HepG2 (cell line): ENCODE data around the gene SPON2. TPM values are rescaled to one million over a fixed set of nuclear protein-coding genes. Genes with fewer than 3 reads are reported as not detected.

ENCODE experiments used
- AFF4 ChIP-seq: sonication (generic); formaldehyde crosslinking; IDR thresholded peaks from 2 replicates; pipeline ENCODE4 v1.4.0; 2020; ENCODE audit warnings: missing genetic modification reagents
- GATAD2A ChIP-seq: IDR thresholded peaks from 2 replicates; pipeline ENCODE4 v1.6.1; 2016
- SALL1 ChIP-seq: sonication (generic); formaldehyde crosslinking; IDR thresholded peaks from 2 replicates; pipeline ENCODE4 v1.8.0; 2022; ENCODE audit warnings: mild to moderate bottlenecking, missing genetic modification reagents
- SRY ChIP-seq: sonication (generic); formaldehyde crosslinking; IDR thresholded peaks from 2 replicates; pipeline ENCODE4 v1.8.0; 2022; ENCODE audit warnings: mild to moderate bottlenecking, missing genetic modification reagents
- ZBTB10 ChIP-seq: sonication (generic); formaldehyde crosslinking; IDR thresholded peaks from 2 replicates; pipeline ENCODE4 v1.4.0; 2020; ENCODE audit warnings: missing genetic modification reagents, borderline replicate concordance
- ZC3H13 ChIP-seq: sonication (generic); formaldehyde crosslinking; IDR thresholded peaks from 2 replicates; pipeline ENCODE4 v1.8.1; 2023; ENCODE audit warnings: mild to moderate bottlenecking, missing genetic modification reagents, moderate library complexity
- ZNF101 ChIP-seq: sonication (generic); formaldehyde crosslinking; IDR thresholded peaks from 2 replicates; pipeline ENCODE4 v1.4.0; 2020; ENCODE audit warnings: mild to moderate bottlenecking, low read depth, missing genetic modification reagents, borderline replicate concordance
- ZNF264 ChIP-seq: sonication (generic); formaldehyde crosslinking; IDR thresholded peaks from 2 replicates; pipeline ENCODE4 v1.4.0; 2020; ENCODE audit warnings: missing genetic modification reagents
- ZNF343 ChIP-seq: sonication (generic); formaldehyde crosslinking; IDR thresholded peaks from 2 replicates; pipeline ENCODE4 v1.4.0; 2020; ENCODE audit warnings: mild to moderate bottlenecking, missing genetic modification reagents
- ZNF484 ChIP-seq: sonication (generic); formaldehyde crosslinking; IDR thresholded peaks from 2 replicates; pipeline ENCODE4 v1.5.1; 2020; ENCODE audit warnings: mild to moderate bottlenecking, low read depth, missing genetic modification reagents, borderline replicate concordance
- ZNF629 ChIP-seq: sonication (generic); formaldehyde crosslinking; conservative IDR thresholded peaks from 2 replicates; pipeline ENCODE4 v1.5.0; 2020; ENCODE audit warnings: missing genetic modification reagents
- ZNF724P ChIP-seq: sonication (generic); formaldehyde crosslinking; IDR thresholded peaks from 2 replicates; pipeline ENCODE4 v1.8.0; 2022; ENCODE audit warnings: missing genetic modification reagents, borderline replicate concordance
- ZSCAN20 ChIP-seq: sonication (generic); formaldehyde crosslinking; IDR thresholded peaks from 2 replicates; pipeline ENCODE4 v1.4.0; 2020; ENCODE audit warnings: missing genetic modification reagents, mild to moderate bottlenecking, borderline replicate concordance
- ZSCAN21 ChIP-seq: sonication (generic); formaldehyde crosslinking; IDR thresholded peaks from 2 replicates; pipeline ENCODE4 v1.8.0; 2022; ENCODE audit warnings: mild to moderate bottlenecking, missing genetic modification reagents, moderate library complexity, borderline replicate concordance
- ZSCAN29 ChIP-seq: sonication (generic); formaldehyde crosslinking; conservative IDR thresholded peaks from 2 replicates; pipeline ENCODE4 v1.4.0; 2020; ENCODE audit warnings: mild to moderate bottlenecking, missing genetic modification reagents
- polyA plus RNA-seq, 8 experiments: library from polyadenylated mRNA; depleted of rRNA in 3 of 8; stranded (reverse) in 7 of 8; unstranded in 1 of 8; fragments of >200 nt; fragmentation: Illumina TruSeq in 4 of 8; extraction: Trizol in 4 of 8; gene quantifications; 2 replicates each; pipeline versions ENCODE4 v1.2.1 to v1.2.3, GENCODE V29; 2011 to 2016; ENCODE audit warnings: low read depth in 4 of 8, missing spikeins in 1 of 8, mixed read lengths in 1 of 8; ENCODE audit not compliant: insufficient read depth in 1 of 8
- total RNA-seq, 5 experiments: library from RNA; depleted of rRNA; stranded (reverse); fragments of >200 nt; fragmentation: Illumina TruSeq; extraction: Trizol; gene quantifications; 2 replicates each; pipeline ENCODE4 v1.2.3, GENCODE V29; 2016; ENCODE audit warnings: low read depth in 1 of 5

Gene SPON2
- total and polyA plus RNA-seq, 2 of the 13 experiments (the other 11 are each of a cell fraction or from before 2014, with no cell fraction given): 17.4 to 55.2 TPM

GRCh38 chr4:1204286-1204827 lies 32.0 kb upstream of the SPON2 start (continued):
- TF ChIP-seq ZNF724P (CRISPR knock-in tag) (0 out of 2 replicates have a peak, but pooled peaks have one; percentile 15), ZNF343 (peak; percentile 88; the same call in 1 of the 2 replicates), ZNF629 (CRISPR knock-in tag) (0 out of 2 replicates have a peak, but pooled peaks have one; percentile 12), AFF4 (CRISPR knock-in tag) (no peak), SRY (peak; percentile 6; the same call in 1 of the 2 replicates), SALL1 (CRISPR knock-in tag) (0 out of 2 replicates have a peak, but pooled peaks have one; percentile 16), ZC3H13 (CRISPR knock-in tag) (peak; percentile 48; the same call in 1 of the 2 replicates), ZNF484 (CRISPR knock-in tag) (no peak), ZNF101 (CRISPR knock-in tag) (0 out of 2 replicates have a peak, but pooled peaks have one; percentile 75), GATAD2A (CRISPR knock-in tag) (no peak), ZNF264 (CRISPR knock-in tag) (peak; percentile 9), ZBTB10 (peak; percentile 58; the same call in 1 of the 2 replicates), ZSCAN29 (CRISPR knock-in tag) (0 out of 2 replicates have a peak, but pooled peaks have one; percentile 15), ZSCAN20 (CRISPR knock-in tag) (0 out of 2 replicates have a peak, but pooled peaks have one; percentile 51), ZSCAN21 (no peak)
